HEK293 (cell line): ENCODE results near the gene PHF21A.

Experiments
- INSM2 ChIP-seq: fragments of 450-650 bp; formaldehyde crosslinking; IDR thresholded peaks from 2 replicates; pipeline ENCODE4 v1.5.1; 2016; ENCODE audit warnings: missing biosample characterization, missing genetic modification characterization
- KLF1 ChIP-seq: fragments of 450-650 bp; formaldehyde crosslinking; IDR thresholded peaks from 2 replicates; pipeline ENCODE4 v1.5.1; 2016; ENCODE audit warnings: missing biosample characterization, missing genetic modification characterization
- KLF7 ChIP-seq: fragments of 450-650 bp; formaldehyde crosslinking; IDR thresholded peaks from 2 replicates; pipeline ENCODE4 v1.5.1; 2016; ENCODE audit warnings: missing biosample characterization, missing genetic modification characterization, borderline replicate concordance
- KLF9 ChIP-seq: fragments of 450-650 bp; formaldehyde crosslinking; IDR thresholded peaks from 2 replicates; pipeline ENCODE4 v1.5.1; 2016; ENCODE audit warnings: missing biosample characterization, missing genetic modification characterization, low read depth
- PRDM2 ChIP-seq: fragments of 450-650 bp; formaldehyde crosslinking; IDR thresholded peaks from 2 replicates; pipeline ENCODE4 v1.5.1; 2016; ENCODE audit warnings: missing biosample characterization, missing genetic modification characterization, borderline replicate concordance
- SALL2 ChIP-seq: fragments of 450-650 bp; formaldehyde crosslinking; IDR thresholded peaks from 2 replicates; pipeline ENCODE4 v1.5.0; 2017; ENCODE audit warnings: missing biosample characterization, mild to moderate bottlenecking, missing genetic modification characterization, borderline replicate concordance
- SP3 ChIP-seq: fragments of 450-650 bp; formaldehyde crosslinking; IDR thresholded peaks from 2 replicates; pipeline ENCODE4 v1.5.1; 2016; ENCODE audit warnings: missing biosample characterization, missing genetic modification characterization
- SP7 ChIP-seq: fragments of 450-650 bp; formaldehyde crosslinking; IDR thresholded peaks from 2 replicates; pipeline ENCODE4 v1.5.1; 2016; ENCODE audit warnings: missing biosample characterization, missing genetic modification characterization
- ZBTB10 ChIP-seq: fragments of 450-650 bp; formaldehyde crosslinking; IDR thresholded peaks from 2 replicates; pipeline ENCODE4 v1.5.1; 2016; ENCODE audit warnings: missing biosample characterization, missing genetic modification characterization
- ZBTB8A ChIP-seq: fragments of 450-650 bp; formaldehyde crosslinking; IDR thresholded peaks from 2 replicates; pipeline ENCODE4 v1.5.1; 2016; ENCODE audit warnings: missing biosample characterization, missing genetic modification characterization
- ZNF138 ChIP-seq: fragments of 450-650 bp; formaldehyde crosslinking; IDR thresholded peaks from 2 replicates; pipeline ENCODE4 v1.5.1; 2016; ENCODE audit warnings: missing biosample characterization, missing genetic modification characterization, borderline replicate concordance
- ZNF18 ChIP-seq: fragments of 450-650 bp; formaldehyde crosslinking; IDR thresholded peaks from 2 replicates; pipeline ENCODE4 v1.5.1; 2016; ENCODE audit warnings: missing biosample characterization, missing genetic modification characterization
- ZNF202 ChIP-seq: fragments of 450-650 bp; formaldehyde crosslinking; IDR thresholded peaks from 2 replicates; pipeline ENCODE4 v1.5.1; 2016; ENCODE audit warnings: missing biosample characterization, missing genetic modification characterization, borderline replicate concordance
- ZNF239 ChIP-seq: fragments of 450-650 bp; formaldehyde crosslinking; IDR thresholded peaks from 2 replicates; pipeline ENCODE4 v1.5.1; 2016; ENCODE audit warnings: missing biosample characterization, missing genetic modification characterization
- ZNF324 ChIP-seq: fragments of 450-650 bp; formaldehyde crosslinking; IDR thresholded peaks from 2 replicates; pipeline ENCODE4 v1.5.1; 2016; ENCODE audit warnings: missing biosample characterization, missing genetic modification characterization
- ZNF335 ChIP-seq: fragments of 450-650 bp; formaldehyde crosslinking; conservative IDR thresholded peaks from 2 replicates; pipeline ENCODE4 v1.5.1; 2016; ENCODE audit warnings: missing biosample characterization, missing genetic modification characterization
- ZNF350 ChIP-seq: fragments of 450-650 bp; formaldehyde crosslinking; IDR thresholded peaks from 2 replicates; pipeline ENCODE4 v1.5.0; 2017; ENCODE audit warnings: missing biosample characterization, mild to moderate bottlenecking, missing genetic modification characterization
- ZNF37A ChIP-seq: fragments of 450-650 bp; IDR thresholded peaks from 2 replicates; pipeline ENCODE4 v1.5.1; 2018; ENCODE audit warnings: missing biosample characterization, missing genetic modification characterization
- ZNF488 ChIP-seq: fragments of 450-650 bp; formaldehyde crosslinking; IDR thresholded peaks from 2 replicates; pipeline ENCODE4 v1.5.1; 2016; ENCODE audit warnings: missing biosample characterization, missing genetic modification characterization
- ZNF548 ChIP-seq: fragments of 450-650 bp; formaldehyde crosslinking; IDR thresholded peaks from 2 replicates; pipeline ENCODE4 v1.5.1; 2016; ENCODE audit warnings: missing biosample characterization, missing genetic modification characterization
- ZNF560 ChIP-seq: fragments of 450-650 bp; formaldehyde crosslinking; IDR thresholded peaks from 2 replicates; pipeline ENCODE4 v1.5.1; 2017; ENCODE audit warnings: missing biosample characterization, missing genetic modification characterization, borderline replicate concordance
- ZNF596 ChIP-seq: fragments of 450-650 bp; IDR thresholded peaks from 2 replicates; pipeline ENCODE4 v1.5.0; 2018; ENCODE audit warnings: missing biosample characterization, mild to moderate bottlenecking, missing genetic modification characterization, moderate library complexity
- ZNF600 ChIP-seq: fragments of 450-650 bp; formaldehyde crosslinking; IDR thresholded peaks from 2 replicates; pipeline ENCODE4 v1.5.1; 2016; ENCODE audit warnings: missing biosample characterization, missing genetic modification characterization
- ZNF621 ChIP-seq: fragments of 450-650 bp; formaldehyde crosslinking; IDR thresholded peaks from 2 replicates; pipeline ENCODE4 v1.5.1; 2017; ENCODE audit warnings: missing biosample characterization, missing genetic modification characterization
- ZNF747 ChIP-seq: fragments of 450-650 bp; formaldehyde crosslinking; IDR thresholded peaks from 2 replicates; pipeline ENCODE4 v1.5.1; 2016; ENCODE audit warnings: missing biosample characterization, missing genetic modification characterization
- ZNF830 ChIP-seq: fragments of 450-650 bp; IDR thresholded peaks from 2 replicates; pipeline ENCODE4 v1.5.0; 2018; ENCODE audit warnings: missing biosample characterization, missing genetic modification characterization, low read depth, mild to moderate bottlenecking, moderate library complexity
- ZNF837 ChIP-seq: fragments of 450-650 bp; formaldehyde crosslinking; IDR thresholded peaks from 2 replicates; pipeline ENCODE4 v1.5.1; 2016; ENCODE audit warnings: missing biosample characterization, missing genetic modification characterization
- ZSCAN30 ChIP-seq: fragments of 450-650 bp; IDR thresholded peaks from 2 replicates; pipeline ENCODE4 v1.5.1; 2018; ENCODE audit warnings: missing biosample characterization, mild to moderate bottlenecking, missing genetic modification characterization, moderate library complexity

The PHF21A gene

GRCh38 chr11:45922425-45923082, 198.7 kb downstream of the PHF21A start, which contains the start of gene LARGE2 (continued):
- no peak; the same call in 1 of the 2 replicates for TF ChIP-seq ZNF596 (tag by site-specific recombination)
- no peak for TF ChIP-seq ZNF324 (tag by site-specific recombination)
- TF ChIP-seq SALL2 (tag by site-specific recombination): no peak
- no peak for TF ChIP-seq PRDM2 (tag by site-specific recombination)
- TF ChIP-seq ZNF335: no peak
- TF ChIP-seq ZNF18 (tag by site-specific recombination): no peak
- TF ChIP-seq SP3 (tag by site-specific recombination): peak; percentile 90
- peak; percentile 55 for TF ChIP-seq ZBTB8A
- TF ChIP-seq ZNF548 (tag by site-specific recombination): no peak
- TF ChIP-seq ZBTB10 (tag by site-specific recombination): peak; percentile 35; the same call in 1 of the 2 replicates
- TF ChIP-seq ZNF830 (tag by site-specific recombination): no peak
- TF ChIP-seq ZSCAN30 (tag by site-specific recombination): peak; percentile 21; the same call in 1 of the 2 replicates
- TF ChIP-seq KLF1 (tag by site-specific recombination): peak; percentile 59
- TF ChIP-seq KLF9 (tag by site-specific recombination): peak; percentile 86
- TF ChIP-seq SP7 (tag by site-specific recombination): peak; percentile 20; the same call in 1 of the 2 replicates
- no peak for TF ChIP-seq ZNF37A
- TF ChIP-seq ZNF239 (tag by site-specific recombination): no peak
- no peak for TF ChIP-seq ZNF747 (tag by site-specific recombination)
- no peak for TF ChIP-seq KLF7
- no peak for TF ChIP-seq ZNF600 (tag by site-specific recombination)
- TF ChIP-seq ZNF202 (tag by site-specific recombination): no peak
- TF ChIP-seq ZNF350: no peak
- TF ChIP-seq ZNF488 (tag by site-specific recombination): no peak
- TF ChIP-seq INSM2: 0 out of 2 replicates have a peak, but pooled peaks have one; percentile 16
- no peak for TF ChIP-seq ZNF560
- no peak for TF ChIP-seq ZNF138 (tag by site-specific recombination)
- no peak for TF ChIP-seq ZNF621 (tag by site-specific recombination)
- no peak for TF ChIP-seq ZNF837 (tag by site-specific recombination)
